Endothelial cell of umbilical vein (primary cell): ENCODE measurements around the gene CASP10. TPM values are rescaled to one million over a fixed set of nuclear protein-coding genes. Genes with fewer than 3 reads are reported as not detected.

Experiments
- BruUV-seq: library from RNA; stranded (reverse); fragments of 400-500 nt; replicated peaks from 2 replicates; lab custom pipeline; 2021; lab: Mats Ljungman, UMichigan
- CTCF ChIA-PET: fragments of 300-600, 350-600 bp; sonication (Branson Sonifier 250); formaldehyde crosslinking; loops from one replicate; lab custom pipeline; 2021; ENCODE audit warnings: antibody characterized with exemption, inconsistent platforms; lab: Charles Lee
- POLR2A ChIA-PET: fragments of 300-600, 350-600 bp; sonication (Branson Sonifier 250); formaldehyde crosslinking; loops from one replicate; lab custom pipeline; 2021; ENCODE audit warnings: antibody characterized with exemption, inconsistent platforms; lab: Charles Lee
- DNase-seq: peaks from one replicate; pipeline ENCODE4 v3.0.0-alpha.2; 2011; ENCODE audit warnings: low read depth, low spot score
- FAIRE-seq: peaks from 2 replicates; lab custom pipeline; 2011; peaks lifted over from hg19 to GRCh38; lab: Jason Lieb, UNC
- H2AFZ ChIP-seq: 2 replicates; pipeline ENCODE4 v1.6.0; 2012; ENCODE audit warnings: low read depth, low read length, control low read depth, inconsistent platforms
- H3K27ac ChIP-seq: 2 replicates; pipeline ENCODE4 v1.5.1; 2011; ENCODE audit warnings: low read depth, mild to moderate bottlenecking, control low read depth, low read length, moderate library complexity; ENCODE audit not compliant: insufficient read depth
- H3K27me3 ChIP-seq, 2 experiments: 2 replicates each; pipeline versions ENCODE4 v1.6.0 to v1.6.1; 2011; ENCODE audit warnings: low read length in 2 of 2, mixed read lengths in 1 of 2; ENCODE audit not compliant: control insufficient read depth in 2 of 2, insufficient read depth in 2 of 2
- H3K36me3 ChIP-seq, 2 experiments: 2 replicates in 1 of 2; 3 replicates in 1 of 2; pipeline ENCODE4 v1.5.1; 2011; ENCODE audit warnings: low read length in 2 of 2, mild to moderate bottlenecking in 1 of 2, moderate library complexity in 1 of 2; ENCODE audit not compliant: control insufficient read depth in 2 of 2, insufficient read depth in 2 of 2; ENCODE audit errors: extremely low read depth in 1 of 2
- H3K4me1 ChIP-seq: 3 replicates; pipeline ENCODE4 v1.5.1; 2011; ENCODE audit warnings: mild to moderate bottlenecking, low read length; ENCODE audit not compliant: control insufficient read depth, insufficient read depth; ENCODE audit errors: extremely low read depth
- H3K4me2 ChIP-seq: 2 replicates; pipeline ENCODE4 v1.6.1; 2011; ENCODE audit warnings: low read length, control low read depth, mixed read lengths; ENCODE audit not compliant: insufficient read depth
- H3K4me3 ChIP-seq, 3 experiments: fragments of 200-600 bp in 1 of 3; sonication (generic), shearing (Covaris generic) in 1 of 3; replicated peaks in 1 of 3; 2 replicates each; pipeline ENCODE4 v1.5.1; 2011 to 2016; ENCODE audit warnings: control low read depth in 3 of 3, low read length in 3 of 3, mild to moderate bottlenecking in 2 of 3, inconsistent platforms in 1 of 3, low read depth in 1 of 3, moderate library complexity in 1 of 3; ENCODE audit not compliant: insufficient read depth in 1 of 3
- H3K79me2 ChIP-seq: 2 replicates; pipeline ENCODE4 v1.6.0; 2012; ENCODE audit warnings: low read length, inconsistent platforms; ENCODE audit not compliant: control insufficient read depth, insufficient read depth
- H3K9ac ChIP-seq: replicated peaks from 2 replicates; pipeline ENCODE3; 2011; ENCODE audit warnings: low read length, control low read depth; ENCODE audit not compliant: insufficient read depth; ENCODE audit errors: extremely low read depth
- H3K9me1 ChIP-seq: replicated peaks from 3 replicates; pipeline ENCODE4 v1.6.0; 2011; ENCODE audit warnings: mild to moderate bottlenecking, low read length; ENCODE audit not compliant: control insufficient read depth, insufficient read depth; ENCODE audit errors: extremely low read depth
- H3K9me3 ChIP-seq: replicated peaks from 2 replicates; pipeline ENCODE4 v1.5.1; 2012; ENCODE audit warnings: low read length, inconsistent platforms; ENCODE audit not compliant: control insufficient read depth, insufficient read depth
- H4K20me1 ChIP-seq: replicated peaks from 2 replicates; pipeline ENCODE3; 2011; ENCODE audit warnings: mild to moderate bottlenecking, low read length; ENCODE audit not compliant: control insufficient read depth, insufficient read depth; ENCODE audit errors: extremely low read depth
- EZH2 ChIP-seq: IDR thresholded peaks from 2 replicates; pipeline ENCODE4 v1.6.1; 2012; ENCODE audit warnings: borderline replicate concordance, low read depth, mild to moderate bottlenecking, moderate library complexity, low read length, inconsistent platforms; ENCODE audit not compliant: severe bottlenecking
- FOS ChIP-seq: IDR thresholded peaks from 2 replicates; pipeline ENCODE4 v1.6.1; 2011; ENCODE audit warnings: mild to moderate bottlenecking, low read length, moderate library complexity, borderline replicate concordance; ENCODE audit not compliant: insufficient read depth
- GATA2 ChIP-seq: IDR thresholded peaks from 2 replicates; pipeline ENCODE4 v1.7.0; 2011; ENCODE audit warnings: low read depth, mild to moderate bottlenecking, moderate library complexity, mixed read lengths, low read length; ENCODE audit not compliant: insufficient read length, insufficient read depth
- JUN ChIP-seq: IDR thresholded peaks from 2 replicates; pipeline ENCODE4 v1.6.1; 2011; ENCODE audit warnings: borderline replicate concordance, low read depth; ENCODE audit not compliant: insufficient read length, insufficient read depth
- MYC ChIP-seq: IDR thresholded peaks from one replicate; pipeline ENCODE4 v1.6.1; 2011; ENCODE audit warnings: mild to moderate bottlenecking, low read depth, low read length
- POLR2AphosphoS5 ChIP-seq: IDR thresholded peaks from 2 replicates; pipeline ENCODE4 v1.6.1; 2012; ENCODE audit warnings: low read depth, mild to moderate bottlenecking, control low read depth, low read length, moderate library complexity; ENCODE audit not compliant: insufficient read depth
- dilution Hi-C: fragments of 300-500 bp; cut with MboI; formaldehyde crosslinking; loops from one replicate; pipeline ENCODE4 v1.15.0; 2019; ENCODE audit warnings: low sequenced_read_pairs; ENCODE audit not compliant: extremely low pct_ligation_motif_present
- intact Hi-C: fragments of 100-400 bp; cut with micrococcal nuclease; formaldehyde crosslinking; loops from one replicate; pipeline ENCODE4 v1.10.0; 2022
- polyA plus RNA-seq, 4 experiments: library from polyadenylated mRNA; depleted of rRNA in 3 of 4; stranded (reverse) in 3 of 4; unstranded in 1 of 4; fragments of >200 nt; gene quantifications; 2 replicates each; pipeline versions ENCODE4 v1.2.1 to v1.2.3, GENCODE V29; 2011 to 2012; ENCODE audit warnings: missing spikeins in 1 of 4
- total RNA-seq: library from RNA; stranded (reverse); gene quantifications from 2 replicates; pipeline ENCODE4 v1.2.3, GENCODE V29; 2021
- TF ChIP-seq, protein P1 (sequence below), 2 donors: IDR thresholded peaks; 1 replicate in 1 of 2; 2 replicates in 1 of 2; pipeline ENCODE4 v1.5.1; 2011; ENCODE audit warnings: low read length in 2 of 2, mild to moderate bottlenecking in 2 of 2, moderate library complexity in 2 of 2, control low read depth in 1 of 2, inconsistent platforms in 1 of 2, low read depth in 1 of 2; ENCODE audit not compliant: insufficient read depth in 1 of 2; ENCODE audit errors: extremely low read depth in 1 of 2

Gene CASP10
- total and polyA plus RNA-seq, 2 donors (not counting 3 experiments of a cell fraction or from before 2014, with no cell fraction given): 16.4 to 37.6 TPM

DNA sequence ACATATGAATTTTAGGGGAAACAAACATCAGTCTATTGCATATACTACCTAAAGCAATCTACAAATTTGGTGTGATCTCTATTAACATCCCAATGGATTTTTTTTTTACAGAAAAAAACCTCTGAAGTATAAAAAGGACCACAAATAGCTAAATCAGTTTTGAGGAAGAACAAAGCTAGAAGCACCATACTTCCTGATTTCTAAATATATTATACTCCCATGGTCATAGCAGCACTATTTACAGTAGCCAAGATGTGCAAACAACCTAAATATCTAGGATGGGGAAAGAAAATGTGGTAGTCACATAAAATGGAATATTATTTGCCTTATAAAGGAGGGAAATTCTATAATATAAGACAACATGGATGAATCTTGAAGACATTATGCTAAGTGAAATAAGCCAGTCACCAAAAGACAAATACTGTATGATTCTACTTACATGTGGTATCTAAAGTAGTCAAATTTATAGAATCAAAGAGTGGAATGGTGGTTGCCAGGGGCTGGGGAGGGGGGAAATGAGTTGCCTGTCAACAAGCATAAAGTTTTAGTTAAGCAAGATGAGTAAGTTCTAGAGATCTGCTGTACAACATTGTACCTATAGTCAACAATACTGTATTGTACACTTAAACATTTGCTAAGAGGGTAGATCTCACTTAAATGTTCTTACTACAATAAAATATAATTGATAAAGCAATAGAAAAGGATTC, 59.8 kb downstream of the CASP10 start:
- FAIRE-seq (no peak), DNase-seq (no peak)
- no peaks in the 10 kb centered on the region for H3K9me1 ChIP-seq
- BruUV-seq: no TSS peak
- no peak overlapping the region for H2AFZ ChIP-seq
- H4K20me1 ChIP-seq: no peaks in the 10 kb centered on the region
- no peak overlapping the region for H3K27ac ChIP-seq
- ChIA-PET POLR2A (no interaction called here), CTCF (interaction anchor here (0.8 to 1.9 kb wide), 3 partner anchors 10 to 121 kb away, joined by 3 to 10 read pairs (median 3); no protein-coding TSS in a partner anchor)
- H3K79me2 ChIP-seq: no peaks in the 10 kb centered on the region
- no peak overlapping the region for H3K4me2 ChIP-seq
- H3K9me3 ChIP-seq: no peaks in the 10 kb centered on the region
- no peaks in the 10 kb centered on the region for H3K36me3 ChIP-seq
- TF ChIP-seq EZH2 (no peak), FOS (no peak), JUN (no peak), POLR2AphosphoS5 (no peak), MYC (no peak), GATA2 (no peak)
- TF ChIP-seq, protein P1, sequence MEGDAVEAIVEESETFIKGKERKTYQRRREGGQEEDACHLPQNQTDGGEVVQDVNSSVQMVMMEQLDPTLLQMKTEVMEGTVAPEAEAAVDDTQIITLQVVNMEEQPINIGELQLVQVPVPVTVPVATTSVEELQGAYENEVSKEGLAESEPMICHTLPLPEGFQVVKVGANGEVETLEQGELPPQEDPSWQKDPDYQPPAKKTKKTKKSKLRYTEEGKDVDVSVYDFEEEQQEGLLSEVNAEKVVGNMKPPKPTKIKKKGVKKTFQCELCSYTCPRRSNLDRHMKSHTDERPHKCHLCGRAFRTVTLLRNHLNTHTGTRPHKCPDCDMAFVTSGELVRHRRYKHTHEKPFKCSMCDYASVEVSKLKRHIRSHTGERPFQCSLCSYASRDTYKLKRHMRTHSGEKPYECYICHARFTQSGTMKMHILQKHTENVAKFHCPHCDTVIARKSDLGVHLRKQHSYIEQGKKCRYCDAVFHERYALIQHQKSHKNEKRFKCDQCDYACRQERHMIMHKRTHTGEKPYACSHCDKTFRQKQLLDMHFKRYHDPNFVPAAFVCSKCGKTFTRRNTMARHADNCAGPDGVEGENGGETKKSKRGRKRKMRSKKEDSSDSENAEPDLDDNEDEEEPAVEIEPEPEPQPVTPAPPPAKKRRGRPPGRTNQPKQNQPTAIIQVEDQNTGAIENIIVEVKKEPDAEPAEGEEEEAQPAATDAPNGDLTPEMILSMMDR (IDR thresholded peaks at IDR 0.05; ENCODE audit: extremely low read depth in 1 of 2, insufficient read depth in 1 of 2, low read depth in 1 of 2, low read length in 2 of 2): no peak
- no peak overlapping the region for H3K9ac ChIP-seq
- H3K4me3 ChIP-seq: no peak overlapping the region
- H3K27me3 ChIP-seq: no peaks in the 10 kb centered on the region
- H3K4me1 ChIP-seq: no peaks in the 10 kb centered on the region
- intact Hi-C loops (no loop called here), dilution Hi-C loops (no loop called here)
